ENCODE data around the gene ZNF236.

GRCh38 chr18:76822506-76823160, at the start of gene ZNF236:
- TF ChIP-seq SUZ12 (IDR thresholded peaks at IDR 0.05; ENCODE audit: extremely low read depth, insufficient read depth, insufficient read length) (no peak), ZNF274 (IDR thresholded peaks at IDR 0.05; ENCODE audit: low read depth, low read length) (no peak)

All from NT2/D1 (cell line).